ENCODE measurements around the gene FAM241B.

The FAM241B gene

DNA sequence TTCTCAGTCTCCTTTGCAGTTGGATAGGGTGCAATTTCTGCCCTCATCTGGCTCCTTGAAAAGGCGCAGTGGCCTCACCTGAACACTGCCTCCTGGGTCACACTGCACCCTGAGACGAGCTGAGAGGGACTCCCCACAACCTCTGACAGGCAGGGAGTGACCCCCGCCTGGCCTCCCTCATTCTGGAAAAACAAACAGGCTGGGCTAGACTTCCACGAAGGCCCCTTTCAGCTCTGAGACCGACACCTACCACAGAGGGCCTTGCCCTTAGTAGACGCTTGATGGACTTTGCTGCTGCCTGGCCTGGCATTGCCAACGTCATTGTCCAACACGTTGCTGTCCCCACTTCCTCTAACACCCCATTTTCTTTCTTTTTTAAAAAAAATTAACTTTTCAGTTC lies 8.6 kb downstream of the FAM241B start:
- TF ChIP-seq, protein P1, sequence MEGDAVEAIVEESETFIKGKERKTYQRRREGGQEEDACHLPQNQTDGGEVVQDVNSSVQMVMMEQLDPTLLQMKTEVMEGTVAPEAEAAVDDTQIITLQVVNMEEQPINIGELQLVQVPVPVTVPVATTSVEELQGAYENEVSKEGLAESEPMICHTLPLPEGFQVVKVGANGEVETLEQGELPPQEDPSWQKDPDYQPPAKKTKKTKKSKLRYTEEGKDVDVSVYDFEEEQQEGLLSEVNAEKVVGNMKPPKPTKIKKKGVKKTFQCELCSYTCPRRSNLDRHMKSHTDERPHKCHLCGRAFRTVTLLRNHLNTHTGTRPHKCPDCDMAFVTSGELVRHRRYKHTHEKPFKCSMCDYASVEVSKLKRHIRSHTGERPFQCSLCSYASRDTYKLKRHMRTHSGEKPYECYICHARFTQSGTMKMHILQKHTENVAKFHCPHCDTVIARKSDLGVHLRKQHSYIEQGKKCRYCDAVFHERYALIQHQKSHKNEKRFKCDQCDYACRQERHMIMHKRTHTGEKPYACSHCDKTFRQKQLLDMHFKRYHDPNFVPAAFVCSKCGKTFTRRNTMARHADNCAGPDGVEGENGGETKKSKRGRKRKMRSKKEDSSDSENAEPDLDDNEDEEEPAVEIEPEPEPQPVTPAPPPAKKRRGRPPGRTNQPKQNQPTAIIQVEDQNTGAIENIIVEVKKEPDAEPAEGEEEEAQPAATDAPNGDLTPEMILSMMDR (IDR thresholded peaks at IDR 0.05; ENCODE audit: low read depth, low read length), result no peak
- no peak for DNase-seq (ENCODE audit: extremely low read depth, low read depth)

DNA sequence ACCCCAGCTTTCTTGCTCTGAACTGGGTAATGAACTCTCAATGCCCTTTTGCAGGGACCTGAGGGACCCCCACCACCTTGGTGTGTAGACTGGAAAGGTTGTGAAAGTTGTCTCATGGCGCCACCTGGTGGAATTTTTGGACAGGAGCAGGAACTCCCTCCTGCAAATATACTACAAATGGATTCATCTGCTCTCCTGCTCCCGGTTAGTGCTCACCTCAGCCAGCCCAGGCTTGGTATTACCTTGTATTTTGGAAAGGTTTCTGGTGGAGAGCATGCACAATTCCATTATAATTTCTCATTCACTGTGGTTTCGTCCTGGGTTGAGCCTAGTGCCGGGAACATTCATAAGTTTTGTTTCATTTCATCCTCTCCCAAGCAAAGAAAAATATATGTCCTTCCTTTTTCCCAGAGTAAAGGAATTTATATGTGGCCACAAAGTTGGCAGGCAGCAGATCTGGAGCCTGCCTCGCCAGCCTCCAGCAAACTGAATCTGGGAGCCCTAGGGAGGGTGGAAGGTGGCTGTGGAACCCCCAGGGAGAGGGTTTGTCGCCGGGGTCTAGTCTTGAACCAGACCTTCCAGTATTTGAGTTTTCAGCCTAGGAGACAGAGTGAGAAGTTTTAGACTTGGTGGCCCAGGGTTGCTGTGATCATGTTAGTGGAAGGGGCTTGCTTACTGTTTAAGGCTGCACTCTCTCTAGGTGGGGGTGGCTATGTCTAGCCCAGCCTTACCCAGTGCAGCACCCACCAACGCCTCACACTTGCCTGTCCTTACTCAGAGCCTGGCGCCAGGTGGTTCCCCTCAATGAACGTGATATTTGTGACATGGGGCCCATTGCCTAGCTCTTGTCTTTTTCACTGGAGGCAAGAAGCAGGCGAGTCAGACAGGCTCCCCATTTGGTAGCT lies 9.5 kb downstream of the FAM241B start:
- peak; percentile 20 for DNase-seq (ENCODE audit: extremely low read depth, low read depth)
- TF ChIP-seq, protein P1 (IDR thresholded peaks at IDR 0.05; ENCODE audit: low read depth, low read length), result peak; percentile 84

DNA sequence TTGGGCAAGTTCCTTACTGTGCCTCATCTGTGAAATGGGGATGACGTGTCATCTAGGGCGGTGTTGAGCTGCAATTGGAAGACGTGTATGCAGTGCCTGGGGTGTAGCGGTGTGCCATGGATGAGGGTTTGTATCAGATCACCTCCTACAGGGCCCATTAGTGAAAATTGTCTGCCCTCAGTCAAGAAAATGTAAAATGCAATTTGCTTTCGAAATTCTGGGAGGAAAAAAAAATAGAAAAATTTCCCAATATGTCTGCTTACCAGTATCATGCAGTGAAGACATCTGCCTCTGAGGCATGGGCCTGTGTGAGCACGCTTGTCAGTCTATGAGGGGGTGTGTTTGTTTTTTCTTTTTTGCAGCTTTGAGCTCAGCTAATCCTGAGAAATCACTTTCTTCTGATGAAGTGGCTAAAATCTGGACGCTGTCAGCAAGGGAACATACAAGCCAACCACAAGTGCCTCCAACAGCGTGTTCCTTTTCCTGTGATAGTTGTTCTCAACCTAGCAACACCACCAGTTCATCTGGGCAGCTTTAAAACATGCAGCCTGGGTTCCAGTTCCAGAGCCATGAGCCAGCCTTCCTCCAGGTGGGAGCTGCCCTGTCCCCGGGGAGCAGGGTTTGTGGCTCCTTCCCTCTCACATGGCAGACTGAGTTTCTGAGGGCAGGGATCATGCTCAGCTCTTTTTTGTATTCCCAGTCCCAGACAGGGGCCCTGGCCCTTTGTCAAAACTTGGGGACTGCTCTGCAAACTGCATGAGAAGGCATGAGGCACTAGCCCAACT lies 10.3 kb downstream of the FAM241B start:
- DNase-seq (ENCODE audit: extremely low read depth, low read depth), result no peak
- TF ChIP-seq, protein P1 (IDR thresholded peaks at IDR 0.05; ENCODE audit: low read depth, low read length), result no peak

DNA sequence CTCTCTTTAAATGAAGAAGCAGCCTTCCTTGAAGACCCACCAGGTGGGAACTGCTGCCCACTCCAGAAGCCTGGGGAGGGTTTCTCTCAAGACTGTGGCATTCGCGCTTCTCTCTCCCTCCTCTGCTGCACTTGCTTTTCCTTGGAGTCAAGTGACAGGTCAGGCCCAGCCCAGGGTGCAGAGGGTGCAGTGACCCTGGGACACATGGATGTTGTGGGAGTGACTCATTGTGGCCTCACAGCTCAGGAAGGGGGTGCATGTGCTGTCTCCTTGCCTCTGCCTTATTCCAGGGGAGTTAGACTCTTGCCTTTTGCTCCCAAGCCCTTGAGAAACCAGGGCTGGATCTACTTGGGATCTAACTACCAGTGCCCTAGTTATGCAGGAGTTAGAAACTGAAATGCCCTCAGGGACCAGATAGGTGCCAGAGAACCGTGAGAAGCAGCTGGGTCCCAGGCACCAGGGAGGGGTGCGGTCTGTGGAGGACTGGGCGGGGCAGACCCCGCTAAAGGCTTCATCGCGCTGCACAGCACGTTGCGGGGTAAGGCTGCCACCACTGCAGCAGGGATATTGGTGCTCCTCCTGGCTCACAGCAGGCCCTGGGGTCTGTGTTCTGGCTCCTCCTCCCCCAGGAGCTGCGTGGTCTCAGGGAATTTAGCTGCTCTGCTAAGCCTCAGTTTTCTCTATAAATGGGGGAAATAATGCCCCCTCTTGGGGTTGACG lies 11.4 kb downstream of the FAM241B start:
- TF ChIP-seq, protein P1 (IDR thresholded peaks at IDR 0.05; ENCODE audit: low read depth, low read length), result no peak
- DNase-seq (ENCODE audit: extremely low read depth, low read depth), result no peak

DNA sequence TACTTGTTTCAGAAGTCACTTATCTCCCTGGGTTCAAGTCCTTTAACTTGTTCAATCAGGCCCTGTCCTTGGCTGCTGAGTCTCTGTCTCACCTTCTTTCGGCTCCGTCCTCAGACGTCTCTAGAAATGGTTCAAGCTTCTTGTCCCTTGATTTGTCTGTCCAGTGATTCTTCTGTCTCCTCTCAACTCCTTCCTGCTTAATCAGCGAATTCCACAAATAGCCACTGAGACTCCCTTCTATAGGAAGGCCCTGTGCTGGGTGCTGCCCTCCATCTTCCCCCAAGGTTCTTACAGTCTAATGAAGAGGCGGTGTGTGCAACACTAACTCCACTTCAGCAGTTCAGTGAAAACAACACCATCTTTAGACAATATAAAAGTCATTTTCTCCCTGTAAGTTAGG lies 12.7 kb downstream of the FAM241B start:
- TF ChIP-seq, protein P1 (IDR thresholded peaks at IDR 0.05; ENCODE audit: low read depth, low read length), result no peak
- DNase-seq (ENCODE audit: extremely low read depth, low read depth), result no peak

DNA sequence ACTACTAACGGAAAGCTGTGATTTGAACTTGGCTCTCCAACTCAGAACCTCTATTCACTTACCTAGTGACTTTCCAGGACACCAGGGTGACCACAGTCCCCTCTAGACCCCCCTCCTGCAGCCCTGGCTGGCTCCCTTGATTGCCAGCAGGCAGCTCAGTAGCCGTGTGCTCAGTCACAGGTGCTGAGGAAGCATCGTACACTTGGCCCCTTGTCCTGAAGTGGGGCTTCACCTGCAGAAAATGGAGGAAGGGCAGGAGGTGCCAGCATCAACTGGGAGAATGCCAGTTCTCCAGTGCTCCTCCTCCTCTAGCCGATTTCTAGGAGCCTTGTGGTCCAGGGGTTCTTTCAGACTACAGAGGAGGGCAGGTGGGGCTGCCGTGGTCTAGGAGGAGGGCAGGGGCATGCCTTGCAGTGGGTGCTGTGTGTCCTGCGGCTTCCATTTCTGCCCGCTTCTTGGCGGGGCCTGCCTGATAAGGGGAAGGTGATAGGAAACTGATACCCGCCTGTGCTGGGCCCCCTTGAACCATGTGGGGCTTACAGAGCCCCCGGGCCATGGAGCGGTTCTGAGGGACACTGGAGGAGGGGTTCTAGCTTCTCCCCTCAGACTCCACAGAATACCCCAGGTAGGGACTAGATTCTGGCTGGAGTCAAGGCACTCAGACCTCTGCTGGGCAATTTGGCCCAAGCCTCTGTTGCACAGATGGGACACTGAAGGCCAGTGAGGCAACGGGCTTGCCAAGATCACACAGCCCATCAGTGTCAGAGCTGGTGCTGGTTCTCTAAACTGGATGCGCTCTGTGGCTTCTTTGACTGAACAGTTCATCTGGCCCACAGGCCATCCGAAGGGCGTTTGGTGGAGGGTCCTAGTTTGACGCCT lies 14.0 kb downstream of the FAM241B start:
- no peak for DNase-seq (ENCODE audit: extremely low read depth, low read depth)
- TF ChIP-seq, protein P1 (IDR thresholded peaks at IDR 0.05; ENCODE audit: low read depth, low read length), result no peak

All from AG09319 (cell line).